Liver (tissue), 9 donors: ENCODE results near the gene DLL1. TPM values are rescaled to one million over a fixed set of nuclear protein-coding genes. Genes with fewer than 3 reads are reported as not detected.

Experiments used
- DNase-seq: peaks from one replicate; pipeline ENCODE4 v3.0.0-alpha.2; 2017; ENCODE audit warnings: low spot score
- H3K27ac ChIP-seq, 2 donors: one replicate each; pipeline ENCODE4 v1.7.0; 2013; ENCODE audit warnings: inconsistent platforms in 2 of 2, low read length in 2 of 2, control low read depth in 1 of 2, low read depth in 1 of 2, mild to moderate bottlenecking in 1 of 2
- H3K27me3 ChIP-seq, 4 donors: one replicate each; pipeline versions ENCODE4 v1.6.1 to v1.7.0; 2013; ENCODE audit warnings: low read length in 3 of 4, inconsistent platforms in 1 of 4, mild to moderate bottlenecking in 1 of 4, moderate library complexity in 1 of 4; ENCODE audit not compliant: control insufficient read depth in 4 of 4, insufficient read depth in 4 of 4
- H3K36me3 ChIP-seq, 4 donors: one replicate each; pipeline versions ENCODE4 v1.6.1 to v1.7.0; 2013; ENCODE audit warnings: low read length in 3 of 4, mild to moderate bottlenecking in 3 of 4, low read depth in 1 of 4, moderate library complexity in 1 of 4; ENCODE audit not compliant: control insufficient read depth in 4 of 4, insufficient read depth in 3 of 4
- H3K4me1 ChIP-seq, 4 donors: one replicate each; pipeline versions ENCODE4 v1.6.1 to v1.7.0; 2013; ENCODE audit warnings: low read length in 3 of 4, mild to moderate bottlenecking in 3 of 4, moderate library complexity in 1 of 4; ENCODE audit not compliant: control insufficient read depth in 4 of 4, insufficient read depth in 4 of 4
- H3K4me3 ChIP-seq, 3 donors: one replicate each; pipeline versions ENCODE4 v1.6.1 to v1.7.0; 2013; ENCODE audit warnings: low read length in 3 of 3, control low read depth in 1 of 3, low read depth in 1 of 3, mild to moderate bottlenecking in 1 of 3
- H3K9ac ChIP-seq, 2 donors: one replicate each; pipeline ENCODE4 v1.7.0; 2013; ENCODE audit warnings: low read length in 2 of 2, mild to moderate bottlenecking in 2 of 2, moderate library complexity in 2 of 2, control low read depth in 1 of 2, low read depth in 1 of 2
- H3K9me3 ChIP-seq, 4 donors: one replicate each; pipeline versions ENCODE4 v1.6.1 to v1.7.0; 2013; ENCODE audit warnings: low read length in 3 of 4; ENCODE audit not compliant: control insufficient read depth in 4 of 4
- EGR1 ChIP-seq, 2 donors: IDR thresholded peaks; 2 replicates each; pipeline ENCODE4 v1.6.1; 2016 to 2018; ENCODE audit warnings: antibody characterized with exemption in 2 of 2, low read depth in 2 of 2
- FOXA1 ChIP-seq: IDR thresholded peaks from 2 replicates; pipeline ENCODE4 v1.6.1; 2016; ENCODE audit warnings: antibody characterized with exemption
- FOXA2 ChIP-seq: IDR thresholded peaks from 2 replicates; pipeline ENCODE4 v1.6.1; 2016; ENCODE audit warnings: antibody characterized with exemption
- GABPA ChIP-seq, 2 donors: IDR thresholded peaks in 1 of 2; conservative IDR thresholded peaks in 1 of 2; 2 replicates each; pipeline ENCODE4 v1.6.1; 2016; ENCODE audit warnings: antibody characterized with exemption in 2 of 2, mild to moderate bottlenecking in 1 of 2, moderate library complexity in 1 of 2
- HNF4A ChIP-seq, 2 donors: conservative IDR thresholded peaks; 2 replicates each; pipeline ENCODE4 v1.6.1; 2016; ENCODE audit warnings: antibody characterized with exemption in 2 of 2, mild to moderate bottlenecking in 2 of 2
- HNF4G ChIP-seq: IDR thresholded peaks from 2 replicates; pipeline ENCODE4 v1.6.1; 2016; ENCODE audit warnings: antibody characterized with exemption
- JUND ChIP-seq, 2 donors: IDR thresholded peaks; 2 replicates each; pipeline ENCODE4 v1.6.1; 2016; ENCODE audit warnings: antibody characterized with exemption in 2 of 2
- NR2F2 ChIP-seq: IDR thresholded peaks from 2 replicates; pipeline ENCODE4 v1.6.1; 2016; ENCODE audit warnings: antibody characterized with exemption
- RAD21 ChIP-seq, 2 donors: IDR thresholded peaks; 2 replicates each; pipeline ENCODE4 v1.6.1; 2016; ENCODE audit warnings: antibody characterized with exemption in 2 of 2, mild to moderate bottlenecking in 2 of 2
- RXRA ChIP-seq, 2 donors: IDR thresholded peaks; 2 replicates each; pipeline ENCODE4 v1.6.1; 2017 to 2018; ENCODE audit warnings: antibody characterized with exemption in 2 of 2, mild to moderate bottlenecking in 1 of 2
- SP1 ChIP-seq: IDR thresholded peaks from 2 replicates; pipeline ENCODE4 v1.6.1; 2018; ENCODE audit warnings: antibody characterized with exemption, mild to moderate bottlenecking
- TAF1 ChIP-seq: conservative IDR thresholded peaks from 2 replicates; pipeline ENCODE4 v1.6.1; 2016; ENCODE audit warnings: antibody characterized with exemption, mild to moderate bottlenecking
- YY1 ChIP-seq: IDR thresholded peaks from 2 replicates; pipeline ENCODE4 v1.6.1; 2016; ENCODE audit warnings: antibody characterized with exemption, mild to moderate bottlenecking
- WGBS: extraction: QIAGEN DNeasy Blood & Tissue Kit; methylation state at CpG from one replicate; pipeline ENCODE4 v1.1.7; 2013; 5-methylcytosine and 5-hydroxymethylcytosine counted together
- polyA plus RNA-seq, 2 donors: library from polyadenylated mRNA; stranded (reverse) in 1 of 2; unstranded in 1 of 2; fragments of 200-250 nt in 1 of 2; fragments of >200 nt in 1 of 2; fragmentation: Nextera tagmentation in 1 of 2; extraction: Ambion mirVana in 1 of 2; gene quantifications; one replicate each; pipeline versions ENCODE4 v1.2.1 to v1.2.3, GENCODE V29; 2013 to 2015
- total RNA-seq, 2 donors: library from RNA; depleted of rRNA; stranded (reverse); fragments of >200 nt; gene quantifications; one replicate each; pipeline ENCODE4 v1.2.3, GENCODE V29; 2014
- TF ChIP-seq, protein P1 (sequence below): fragments of 150-350 bp; IDR thresholded peaks from 2 replicates; pipeline ENCODE4 v1.5.1; 2017; ENCODE audit warnings: improper control_type of control experiment, low read depth, low read length; ENCODE audit not compliant: missing input control
- TF ChIP-seq, protein P2 (sequence below): IDR thresholded peaks from 2 replicates; pipeline ENCODE4 v1.6.1; 2016; ENCODE audit warnings: antibody characterized with exemption, mild to moderate bottlenecking
- TF ChIP-seq, protein P3 (sequence below): IDR thresholded peaks from 2 replicates; pipeline ENCODE4 v1.6.1; 2016; ENCODE audit warnings: antibody characterized with exemption
- TF ChIP-seq, protein P4 (sequence below): IDR thresholded peaks from 2 replicates; pipeline ENCODE4 v1.6.1; 2016; ENCODE audit warnings: antibody characterized with exemption
- TF ChIP-seq, protein P5 (sequence below): IDR thresholded peaks from 2 replicates; pipeline ENCODE4 v1.6.1; 2016; ENCODE audit warnings: antibody characterized with exemption
- donor health status: healthy.
- donor health status: healthy.
- donor health status: healthy.
- donor health status: healthy.
- donor health status: healthy.

DLL1 gene
- total and polyA plus RNA-seq, 4 donors = 1.0 to 2.3 (median 1.7) TPM

DNA sequence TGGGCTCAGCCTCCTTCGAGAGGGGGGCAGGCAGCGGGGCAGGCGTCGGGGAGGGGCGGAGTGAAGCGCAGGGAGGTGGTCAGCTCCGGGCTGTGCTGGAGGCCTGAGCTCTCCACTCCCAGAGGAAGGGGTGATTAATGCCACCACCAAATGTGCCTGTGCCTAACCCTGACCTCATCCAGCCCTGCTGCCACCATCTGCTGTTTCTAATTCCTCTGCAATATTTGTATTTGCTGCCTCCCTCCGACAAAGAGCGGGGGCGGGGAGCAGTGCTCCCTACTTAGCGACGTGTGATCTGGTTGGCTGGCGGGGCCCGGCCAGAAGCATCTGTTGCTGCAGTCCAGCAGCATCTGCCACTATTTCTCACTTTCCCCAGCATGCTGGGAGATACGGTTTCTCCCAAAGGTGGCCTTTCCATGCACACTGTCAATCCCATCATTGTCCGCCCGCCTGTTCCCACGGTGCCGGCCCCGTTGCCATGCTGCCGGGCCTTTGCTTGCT, 47.0 kb downstream of the DLL1 start:
- H3K27ac ChIP-seq = no peak overlapping the region
- H3K4me1 ChIP-seq = no peaks in the 10 kb centered on the region
- 62% methylated on average over 21 of the region's 21 CpGs for WGBS
- TF ChIP-seq SP1 (no peak), TAF1 (no peak), JUND (IDR thresholded peaks at IDR 0.05) (no peak), FOXA2 (no peak), FOXA1 (no peak), GABPA (IDR thresholded peaks at IDR 0.05 in 1 of 2, conservative IDR thresholded peaks at IDR 0.05 in 1 of 2) (no peak), EGR1 (IDR thresholded peaks at IDR 0.05; ENCODE audit: low read depth in 2 of 2) (no peak)
- TF ChIP-seq, protein P1, sequence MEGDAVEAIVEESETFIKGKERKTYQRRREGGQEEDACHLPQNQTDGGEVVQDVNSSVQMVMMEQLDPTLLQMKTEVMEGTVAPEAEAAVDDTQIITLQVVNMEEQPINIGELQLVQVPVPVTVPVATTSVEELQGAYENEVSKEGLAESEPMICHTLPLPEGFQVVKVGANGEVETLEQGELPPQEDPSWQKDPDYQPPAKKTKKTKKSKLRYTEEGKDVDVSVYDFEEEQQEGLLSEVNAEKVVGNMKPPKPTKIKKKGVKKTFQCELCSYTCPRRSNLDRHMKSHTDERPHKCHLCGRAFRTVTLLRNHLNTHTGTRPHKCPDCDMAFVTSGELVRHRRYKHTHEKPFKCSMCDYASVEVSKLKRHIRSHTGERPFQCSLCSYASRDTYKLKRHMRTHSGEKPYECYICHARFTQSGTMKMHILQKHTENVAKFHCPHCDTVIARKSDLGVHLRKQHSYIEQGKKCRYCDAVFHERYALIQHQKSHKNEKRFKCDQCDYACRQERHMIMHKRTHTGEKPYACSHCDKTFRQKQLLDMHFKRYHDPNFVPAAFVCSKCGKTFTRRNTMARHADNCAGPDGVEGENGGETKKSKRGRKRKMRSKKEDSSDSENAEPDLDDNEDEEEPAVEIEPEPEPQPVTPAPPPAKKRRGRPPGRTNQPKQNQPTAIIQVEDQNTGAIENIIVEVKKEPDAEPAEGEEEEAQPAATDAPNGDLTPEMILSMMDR = no peak
- TF ChIP-seq, protein P2, sequence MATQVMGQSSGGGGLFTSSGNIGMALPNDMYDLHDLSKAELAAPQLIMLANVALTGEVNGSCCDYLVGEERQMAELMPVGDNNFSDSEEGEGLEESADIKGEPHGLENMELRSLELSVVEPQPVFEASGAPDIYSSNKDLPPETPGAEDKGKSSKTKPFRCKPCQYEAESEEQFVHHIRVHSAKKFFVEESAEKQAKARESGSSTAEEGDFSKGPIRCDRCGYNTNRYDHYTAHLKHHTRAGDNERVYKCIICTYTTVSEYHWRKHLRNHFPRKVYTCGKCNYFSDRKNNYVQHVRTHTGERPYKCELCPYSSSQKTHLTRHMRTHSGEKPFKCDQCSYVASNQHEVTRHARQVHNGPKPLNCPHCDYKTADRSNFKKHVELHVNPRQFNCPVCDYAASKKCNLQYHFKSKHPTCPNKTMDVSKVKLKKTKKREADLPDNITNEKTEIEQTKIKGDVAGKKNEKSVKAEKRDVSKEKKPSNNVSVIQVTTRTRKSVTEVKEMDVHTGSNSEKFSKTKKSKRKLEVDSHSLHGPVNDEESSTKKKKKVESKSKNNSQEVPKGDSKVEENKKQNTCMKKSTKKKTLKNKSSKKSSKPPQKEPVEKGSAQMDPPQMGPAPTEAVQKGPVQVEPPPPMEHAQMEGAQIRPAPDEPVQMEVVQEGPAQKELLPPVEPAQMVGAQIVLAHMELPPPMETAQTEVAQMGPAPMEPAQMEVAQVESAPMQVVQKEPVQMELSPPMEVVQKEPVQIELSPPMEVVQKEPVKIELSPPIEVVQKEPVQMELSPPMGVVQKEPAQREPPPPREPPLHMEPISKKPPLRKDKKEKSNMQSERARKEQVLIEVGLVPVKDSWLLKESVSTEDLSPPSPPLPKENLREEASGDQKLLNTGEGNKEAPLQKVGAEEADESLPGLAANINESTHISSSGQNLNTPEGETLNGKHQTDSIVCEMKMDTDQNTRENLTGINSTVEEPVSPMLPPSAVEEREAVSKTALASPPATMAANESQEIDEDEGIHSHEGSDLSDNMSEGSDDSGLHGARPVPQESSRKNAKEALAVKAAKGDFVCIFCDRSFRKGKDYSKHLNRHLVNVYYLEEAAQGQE = no peak
- H3K36me3 ChIP-seq = no peaks in the 10 kb centered on the region
- DNase-seq = no peak
- H3K9ac ChIP-seq = no peak overlapping the region
- H3K4me3 ChIP-seq = no peak overlapping the region
- H3K9me3 ChIP-seq = no peaks in the 10 kb centered on the region
- peaks cover 0 to 8% (median 0%) of the 10 kb centered on the region in 4 donors for H3K27me3 ChIP-seq

DNA sequence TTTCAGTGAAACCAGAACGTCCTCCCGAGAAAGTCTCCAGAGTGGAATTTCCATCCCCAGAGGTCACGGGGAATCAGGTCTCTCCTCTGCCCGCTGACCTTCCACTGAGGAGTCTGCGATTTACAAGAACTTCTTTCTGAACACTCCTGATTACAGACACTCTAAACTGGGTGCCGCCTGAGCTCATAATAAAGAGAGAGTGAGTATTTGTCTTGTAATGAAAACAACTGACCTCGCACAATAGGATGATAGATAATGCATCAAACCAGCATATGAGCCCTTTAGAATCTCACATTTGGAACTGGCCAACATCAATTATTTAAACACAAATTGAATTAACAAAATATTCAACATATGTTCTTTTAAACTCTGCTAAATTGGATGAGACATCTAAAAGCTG, 47.5 kb downstream of the DLL1 start:
- no peak for TF ChIP-seq RAD21 (IDR thresholded peaks at IDR 0.05)
- TF ChIP-seq GABPA (IDR thresholded peaks at IDR 0.05 in 1 of 2, conservative IDR thresholded peaks at IDR 0.05 in 1 of 2) = no peak
- no peak for TF ChIP-seq RXRA (IDR thresholded peaks at IDR 0.05)
- no peak for TF ChIP-seq HNF4A (conservative IDR thresholded peaks at IDR 0.05)
- no peak for TF ChIP-seq YY1
- TF ChIP-seq, protein P3, sequence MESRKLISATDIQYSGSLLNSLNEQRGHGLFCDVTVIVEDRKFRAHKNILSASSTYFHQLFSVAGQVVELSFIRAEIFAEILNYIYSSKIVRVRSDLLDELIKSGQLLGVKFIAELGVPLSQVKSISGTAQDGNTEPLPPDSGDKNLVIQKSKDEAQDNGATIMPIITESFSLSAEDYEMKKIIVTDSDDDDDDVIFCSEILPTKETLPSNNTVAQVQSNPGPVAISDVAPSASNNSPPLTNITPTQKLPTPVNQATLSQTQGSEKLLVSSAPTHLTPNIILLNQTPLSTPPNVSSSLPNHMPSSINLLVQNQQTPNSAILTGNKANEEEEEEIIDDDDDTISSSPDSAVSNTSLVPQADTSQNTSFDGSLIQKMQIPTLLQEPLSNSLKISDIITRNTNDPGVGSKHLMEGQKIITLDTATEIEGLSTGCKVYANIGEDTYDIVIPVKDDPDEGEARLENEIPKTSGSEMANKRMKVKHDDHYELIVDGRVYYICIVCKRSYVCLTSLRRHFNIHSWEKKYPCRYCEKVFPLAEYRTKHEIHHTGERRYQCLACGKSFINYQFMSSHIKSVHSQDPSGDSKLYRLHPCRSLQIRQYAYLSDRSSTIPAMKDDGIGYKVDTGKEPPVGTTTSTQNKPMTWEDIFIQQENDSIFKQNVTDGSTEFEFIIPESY = no peak
- no peak for TF ChIP-seq SP1
- no peak for TF ChIP-seq EGR1 (IDR thresholded peaks at IDR 0.05; ENCODE audit: low read depth in 2 of 2)
- TF ChIP-seq FOXA2 = no peak
- no peak for TF ChIP-seq HNF4G
- no peak for TF ChIP-seq TAF1
- TF ChIP-seq FOXA1 = no peak
- no peak for TF ChIP-seq JUND (IDR thresholded peaks at IDR 0.05)
- no peak for TF ChIP-seq NR2F2
- TF ChIP-seq, protein P4, sequence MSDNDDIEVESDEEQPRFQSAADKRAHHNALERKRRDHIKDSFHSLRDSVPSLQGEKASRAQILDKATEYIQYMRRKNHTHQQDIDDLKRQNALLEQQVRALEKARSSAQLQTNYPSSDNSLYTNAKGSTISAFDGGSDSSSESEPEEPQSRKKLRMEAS = no peak
- TF ChIP-seq, protein P5, sequence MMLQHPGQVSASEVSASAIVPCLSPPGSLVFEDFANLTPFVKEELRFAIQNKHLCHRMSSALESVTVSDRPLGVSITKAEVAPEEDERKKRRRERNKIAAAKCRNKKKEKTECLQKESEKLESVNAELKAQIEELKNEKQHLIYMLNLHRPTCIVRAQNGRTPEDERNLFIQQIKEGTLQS = no peak
- TF ChIP-seq, protein P2 = no peak
- TF ChIP-seq, protein P1 = no peak
- Histone ChIP-seq H3K9ac (no peak overlapping the region), H3K36me3 (no peaks in the 10 kb centered on the region), H3K9me3 (no peaks in the 10 kb centered on the region), H3K27ac (no peak overlapping the region), H3K27me3 (peaks cover 0 to 8% (median 0%) of the 10 kb centered on the region in 4 donors), H3K4me1 (no peaks in the 10 kb centered on the region), H3K4me3 (no peak overlapping the region)
- WGBS = 82% methylated on average over 7 of the region's 7 CpGs
- no peak for DNase-seq
